Osteoblast (primary cell): ENCODE data around the gene SGMS2. TPM values are rescaled to one million over a fixed set of nuclear protein-coding genes. Genes with fewer than 3 reads are reported as not detected.

Experiments used
- DNase-seq: peaks from one replicate; pipeline ENCODE4 v3.0.0; 2011; ENCODE audit warnings: low spot score, mixed read lengths; ENCODE audit not compliant: insufficient read length; ENCODE audit errors: missing footprints
- H2AFZ ChIP-seq: 2 replicates; pipeline ENCODE4 v1.6.0; 2011; ENCODE audit warnings: mild to moderate bottlenecking, low read length
- H3K27ac ChIP-seq: 2 replicates; pipeline ENCODE4 v1.5.1; 2011; ENCODE audit warnings: mild to moderate bottlenecking, low read depth, low read length, moderate library complexity
- H3K27me3 ChIP-seq: 2 replicates; pipeline ENCODE4 v1.6.0; 2012; ENCODE audit warnings: mild to moderate bottlenecking, control low read depth, inconsistent platforms, low read length, moderate library complexity; ENCODE audit not compliant: insufficient read depth
- H3K36me3 ChIP-seq: 2 replicates; pipeline ENCODE4 v1.5.1; 2011; ENCODE audit warnings: mild to moderate bottlenecking, low read length, control low read depth, moderate library complexity; ENCODE audit not compliant: insufficient read depth
- H3K4me1 ChIP-seq: 2 replicates; pipeline ENCODE4 v1.5.1; 2011; ENCODE audit warnings: mild to moderate bottlenecking, low read length, control low read depth, moderate library complexity; ENCODE audit not compliant: insufficient read depth
- H3K4me2 ChIP-seq: 2 replicates; pipeline ENCODE4 v1.6.0; 2011; ENCODE audit warnings: mild to moderate bottlenecking, low read length; ENCODE audit not compliant: insufficient read depth
- H3K4me3 ChIP-seq: fragments of 200-600 bp; sonication (generic); 3 replicates; pipeline ENCODE4 v1.5.1; 2012; ENCODE audit warnings: mild to moderate bottlenecking, low read length, inconsistent platforms; ENCODE audit not compliant: insufficient read depth
- H3K79me2 ChIP-seq: 2 replicates; pipeline ENCODE4 v1.6.0; 2012; ENCODE audit warnings: mild to moderate bottlenecking, low read length, control low read depth, inconsistent platforms; ENCODE audit not compliant: insufficient read depth
- H3K9me3 ChIP-seq: 2 replicates; pipeline ENCODE4 v1.5.1; 2011; ENCODE audit warnings: low read depth, low read length, control low read depth
- H4K20me1 ChIP-seq: 2 replicates; pipeline ENCODE4 v1.6.0; 2012; ENCODE audit warnings: mild to moderate bottlenecking, low read length, control low read depth; ENCODE audit not compliant: insufficient read depth
- total RNA-seq: library from RNA; depleted of rRNA; stranded (reverse); fragments of >200 nt; gene quantifications from 2 replicates; pipeline ENCODE4 v1.2.3, GENCODE V29; 2012
- TF ChIP-seq, protein P1 (sequence below): IDR thresholded peaks from 2 replicates; pipeline ENCODE4 v1.5.1; 2011; ENCODE audit warnings: mild to moderate bottlenecking, low read depth, low read length, moderate library complexity; ENCODE audit errors: extremely low read depth

The SGMS2 gene
- total RNA-seq, 1 donor: 148 TPM

DNA sequence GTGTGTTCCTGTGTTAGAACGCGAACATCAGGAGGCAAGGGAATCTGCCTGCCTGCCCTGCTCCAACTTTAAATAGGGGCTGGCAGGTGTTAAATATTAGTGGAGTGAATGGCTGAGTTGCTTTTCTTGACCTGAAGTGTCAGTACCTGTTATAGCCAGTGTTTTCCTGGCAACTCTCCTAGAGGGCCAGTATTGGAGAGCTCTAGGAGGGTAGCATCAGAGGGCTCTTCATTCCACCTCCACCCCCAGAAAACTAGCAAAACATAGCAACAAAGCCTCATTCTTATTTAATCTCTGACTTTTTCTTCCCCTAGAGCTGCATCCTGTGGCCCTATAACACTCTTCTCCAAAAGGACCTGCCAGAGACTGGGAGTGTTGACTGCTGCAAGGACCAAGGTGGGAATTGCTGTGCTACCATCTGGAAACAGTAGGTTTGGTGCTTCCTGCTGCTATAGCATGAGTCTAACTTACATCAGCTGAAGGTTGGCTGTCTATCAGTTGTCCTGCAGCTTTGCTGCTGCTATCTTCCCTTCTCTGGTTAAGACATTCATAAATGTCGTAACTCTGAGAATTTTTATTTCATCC is 33.5 kb downstream of the SGMS2 start:
- H3K9me3 ChIP-seq: no peaks in the 10 kb centered on the region
- H3K79me2 ChIP-seq: peaks cover 42% of the 10 kb centered on the region
- no peak overlapping the region for H2AFZ ChIP-seq
- peaks cover 5% of the 10 kb centered on the region for H4K20me1 ChIP-seq
- no peaks in the 10 kb centered on the region for H3K27me3 ChIP-seq
- peaks cover 10% of the 10 kb centered on the region for H3K36me3 ChIP-seq
- TF ChIP-seq, protein P1, sequence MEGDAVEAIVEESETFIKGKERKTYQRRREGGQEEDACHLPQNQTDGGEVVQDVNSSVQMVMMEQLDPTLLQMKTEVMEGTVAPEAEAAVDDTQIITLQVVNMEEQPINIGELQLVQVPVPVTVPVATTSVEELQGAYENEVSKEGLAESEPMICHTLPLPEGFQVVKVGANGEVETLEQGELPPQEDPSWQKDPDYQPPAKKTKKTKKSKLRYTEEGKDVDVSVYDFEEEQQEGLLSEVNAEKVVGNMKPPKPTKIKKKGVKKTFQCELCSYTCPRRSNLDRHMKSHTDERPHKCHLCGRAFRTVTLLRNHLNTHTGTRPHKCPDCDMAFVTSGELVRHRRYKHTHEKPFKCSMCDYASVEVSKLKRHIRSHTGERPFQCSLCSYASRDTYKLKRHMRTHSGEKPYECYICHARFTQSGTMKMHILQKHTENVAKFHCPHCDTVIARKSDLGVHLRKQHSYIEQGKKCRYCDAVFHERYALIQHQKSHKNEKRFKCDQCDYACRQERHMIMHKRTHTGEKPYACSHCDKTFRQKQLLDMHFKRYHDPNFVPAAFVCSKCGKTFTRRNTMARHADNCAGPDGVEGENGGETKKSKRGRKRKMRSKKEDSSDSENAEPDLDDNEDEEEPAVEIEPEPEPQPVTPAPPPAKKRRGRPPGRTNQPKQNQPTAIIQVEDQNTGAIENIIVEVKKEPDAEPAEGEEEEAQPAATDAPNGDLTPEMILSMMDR: no peak
- DNase-seq: no peak
- no peak overlapping the region for H3K4me2 ChIP-seq
- H3K4me1 ChIP-seq: peaks cover 27% of the 10 kb centered on the region
- no peak overlapping the region for H3K4me3 ChIP-seq
- no peak overlapping the region for H3K27ac ChIP-seq

- Histone ChIP-seq H3K79me2 (peaks cover 18% of the 10 kb centered on the region), H3K27ac (peak overlapping the region; percentile 18), H3K27me3 (no peaks in the 10 kb centered on the region), H3K4me2 (no peak overlapping the region), H3K4me3 (no peak overlapping the region), H3K36me3 (peaks cover 10% of the 10 kb centered on the region), H3K4me1 (peaks cover 23% of the 10 kb centered on the region), H4K20me1 (peaks cover 11% of the 10 kb centered on the region), H3K9me3 (no peaks in the 10 kb centered on the region), H2AFZ (no peak overlapping the region)
- TF ChIP-seq, protein P1: no peak
- no peak for DNase-seq
These were observed 37.9 kb downstream of the SGMS2 start for GRCh38 chr4:107862658-107863057.

GRCh38 chr4:107863416-107863815 is 38.7 kb downstream of the SGMS2 start:
- no peaks in the 10 kb centered on the region for H3K27me3 ChIP-seq
- no peak for DNase-seq
- H3K4me2 ChIP-seq: peak overlapping the region; percentile 54

GRCh38 chr4:107863850-107864371 is 39.2 kb downstream of the SGMS2 start:
- TF ChIP-seq, protein P1: no peak
- Histone ChIP-seq H4K20me1 (peaks cover 7% of the 10 kb centered on the region), H3K9me3 (no peaks in the 10 kb centered on the region), H3K36me3 (peaks cover 10% of the 10 kb centered on the region), H2AFZ (no peak overlapping the region), H3K4me3 (peak overlapping the region; percentile 27), H3K27me3 (no peaks in the 10 kb centered on the region), H3K4me1 (peaks cover 23% of the 10 kb centered on the region), H3K4me2 (peak overlapping the region; percentile 54), H3K79me2 (peaks cover 6% of the 10 kb centered on the region), H3K27ac (peak overlapping the region; percentile 7)
- peak; percentile 30 for DNase-seq

More at GRCh38 chr4:107863416-107863815, 38.7 kb downstream of the SGMS2 start:
- Histone ChIP-seq H3K27ac (peak overlapping the region; percentile 7), H3K36me3 (peaks cover 10% of the 10 kb centered on the region), H3K4me3 (no peak overlapping the region), H4K20me1 (peaks cover 7% of the 10 kb centered on the region), H3K9me3 (no peaks in the 10 kb centered on the region), H3K79me2 (peaks cover 10% of the 10 kb centered on the region), H3K4me1 (peaks cover 23% of the 10 kb centered on the region), H2AFZ (no peak overlapping the region)
- TF ChIP-seq, protein P1: no peak
